K562 (cell line): Measurements from ENCODE around the gene NADSYN1. TPM values are rescaled to one million over a fixed set of nuclear protein-coding genes. Genes with fewer than 3 reads are reported as not detected.

Experiments
- ATAC-seq: fragments of 200-7000 bp; cut with Tn5 transposase; 3 replicates; pipeline ENCODE4 v1.9.1; 2020; ENCODE audit warnings: moderate library complexity
- BruUV-seq: library from RNA; stranded (reverse); fragments of 400-500 nt; replicated peaks from 2 replicates; lab custom pipeline; 2021; lab: Mats Ljungman, UMichigan
- CTCF ChIA-PET: fragments of 300-600 bp; formaldehyde crosslinking; extraction: SDS; loops from one replicate; lab custom pipeline; 2021; ENCODE audit warnings: low intra/inter-chr PET ratio; lab: Yijun Ruan, JAX
- POLR2A ChIA-PET: fragments of 300-600, 350-650 bp; sonication (Branson Sonifier 250); formaldehyde crosslinking; extraction: SDS; loops from one replicate; lab custom pipeline; 2021; ENCODE audit warnings: antibody characterized with exemption, inconsistent platforms; lab: Yijun Ruan, JAX
- DNase-seq, 4 experiments: peaks; one replicate each; pipeline versions ENCODE4 v3.0.0 to v3.0.0-alpha.2; 2011 to 2018; ENCODE audit warnings: low spot score in 3 of 4, mixed read lengths in 3 of 4; ENCODE audit errors: extremely low read depth in 1 of 4
- FAIRE-seq: peaks from 2 replicates; lab custom pipeline; 2011; peaks lifted over from hg19 to GRCh38; lab: Jason Lieb, UNC
- H2AFZ ChIP-seq: 2 replicates; pipeline ENCODE4 v1.6.0; 2011; ENCODE audit warnings: low read depth, low read length, control low read depth, inconsistent platforms
- H3K27ac ChIP-seq: fragments of 200-600 bp; 3 replicates; pipeline ENCODE4 v1.8.0; 2011; ENCODE audit warnings: low read depth, mild to moderate bottlenecking, control low read depth, inconsistent platforms, low read length, moderate library complexity, mixed read lengths; ENCODE audit errors: extremely low read depth
- H3K27me3 ChIP-seq, 2 experiments: fragments of 300-600 bp in 1 of 2; 2 replicates in 1 of 2; 3 replicates in 1 of 2; pipeline versions ENCODE4 v1.6.0 to v1.8.0; 2011; ENCODE audit warnings: inconsistent platforms in 2 of 2, low read length in 2 of 2, mild to moderate bottlenecking in 1 of 2, mixed read lengths in 1 of 2, moderate library complexity in 1 of 2; ENCODE audit not compliant: control insufficient read depth in 2 of 2, insufficient read depth in 2 of 2
- H3K36me3 ChIP-seq: fragments of 300-600 bp; 3 replicates; pipeline ENCODE4 v1.8.0; 2011; ENCODE audit warnings: mild to moderate bottlenecking, low read length, inconsistent platforms; ENCODE audit not compliant: control insufficient read depth, insufficient read depth
- H3K4me1 ChIP-seq, 2 experiments: fragments of 200-600 bp in 1 of 2; replicated peaks in 1 of 2; 2 replicates in 1 of 2; 3 replicates in 1 of 2; pipeline versions ENCODE4 v1.5.1 to v1.8.0; 2011; ENCODE audit warnings: inconsistent platforms in 2 of 2, low read length in 2 of 2, mild to moderate bottlenecking in 1 of 2, mixed read lengths in 1 of 2, moderate library complexity in 1 of 2; ENCODE audit not compliant: control insufficient read depth in 2 of 2, insufficient read depth in 2 of 2
- H3K4me2 ChIP-seq: 2 replicates; pipeline ENCODE4 v1.6.1; 2011; ENCODE audit warnings: low read length, control low read depth, inconsistent platforms, mixed read lengths; ENCODE audit not compliant: insufficient read depth
- H3K4me3 ChIP-seq: fragments of 200-600 bp; sonication (generic), shearing (Covaris generic); 2 replicates; pipeline ENCODE4 v1.5.1; 2016; ENCODE audit warnings: control low read depth, inconsistent platforms
- H3K79me2 ChIP-seq: fragments of 200-600 bp; 3 replicates; pipeline ENCODE4 v1.8.0; 2011; ENCODE audit warnings: low read length, inconsistent platforms; ENCODE audit not compliant: control insufficient read depth, insufficient read depth
- H3K9ac ChIP-seq, 2 experiments: 2 replicates each; pipeline versions ENCODE4 v1.6.0 to v1.6.1; 2011; ENCODE audit warnings: low read depth in 2 of 2, low read length in 2 of 2, control low read depth in 1 of 2, inconsistent platforms in 1 of 2, mild to moderate bottlenecking in 1 of 2, mixed read lengths in 1 of 2; ENCODE audit not compliant: insufficient read depth in 1 of 2
- H3K9me1 ChIP-seq: one replicate; pipeline ENCODE4 v1.6.0; 2011; ENCODE audit warnings: inconsistent platforms, mild to moderate bottlenecking, low read length, moderate library complexity; ENCODE audit not compliant: control insufficient read depth, insufficient read depth
- H3K9me3 ChIP-seq: replicated peaks from 2 replicates; pipeline ENCODE4 v1.5.1; 2011; ENCODE audit warnings: low read depth, low read length, inconsistent platforms; ENCODE audit not compliant: control insufficient read depth, insufficient read depth
- H4K20me1 ChIP-seq: replicated peaks from 2 replicates; pipeline ENCODE4 v1.6.1; 2011; ENCODE audit warnings: low read length, inconsistent platforms, mixed read lengths; ENCODE audit not compliant: control insufficient read depth, insufficient read depth
- MTA3 ChIP-seq: fragments of 450-650 bp; formaldehyde crosslinking; IDR thresholded peaks from 2 replicates; pipeline ENCODE4 v1.6.1; 2017; ENCODE audit warnings: mild to moderate bottlenecking, borderline replicate concordance
- TRIM24 ChIP-seq, 2 experiments: fragments of 450-650 bp; IDR thresholded peaks; 2 replicates each; pipeline ENCODE4 v1.6.1; 2016
- ZFX ChIP-seq: sonication (generic); formaldehyde crosslinking; IDR thresholded peaks from 2 replicates; pipeline ENCODE4 v1.8.0; 2022; ENCODE audit warnings: mild to moderate bottlenecking, missing genetic modification reagents, moderate library complexity
- ZNF263 ChIP-seq: sonication (generic); formaldehyde crosslinking; IDR thresholded peaks from 2 replicates; pipeline ENCODE4 v1.8.0; 2022; ENCODE audit warnings: mild to moderate bottlenecking, missing genetic modification reagents, borderline replicate concordance
- ZNF586 ChIP-seq: fragments of 450-650 bp; formaldehyde crosslinking; conservative IDR thresholded peaks from 2 replicates; pipeline ENCODE4 v1.4.0; 2020; ENCODE audit warnings: mild to moderate bottlenecking, moderate library complexity
- WGBS: fragments of 100-300 bp; shearing (Covaris generic); methylation state at CpG from one replicate; pipeline ENCODE4 v1.1.6; 2016; ENCODE audit warnings: low coverage, mixed read lengths; ENCODE audit not compliant: insufficient coverage; ENCODE audit errors: missing lambda C conversion rate; 5-methylcytosine and 5-hydroxymethylcytosine counted together
- in situ Hi-C: fragments of 300-500 bp; cut with MboI; formaldehyde crosslinking; loops from 4 replicates; pipeline ENCODE4 v1.15.0; 2018; ENCODE audit warnings: inconsistent platforms, mixed read lengths
- intact Hi-C: fragments of 100-400 bp; cut with micrococcal nuclease; formaldehyde crosslinking; loops from 2 replicates; pipeline ENCODE4 v1.14.2; 2022
- polyA plus RNA-seq, 8 experiments: library from polyadenylated mRNA; depleted of rRNA in 4 of 8; stranded (reverse) in 5 of 8; unstranded in 3 of 8; fragments of >200 nt; fragmentation: Nextera tagmentation in 2 of 8; fragmentation: Illumina TruSeq in 1 of 8; extraction: Ambion mirVana in 2 of 8; extraction: Trizol in 1 of 8; gene quantifications; 2 replicates each; pipeline versions ENCODE4 v1.2.1 to v1.2.3, GENCODE V29; 2011 to 2014; ENCODE audit warnings: inconsistent platforms in 1 of 8, missing spikeins in 1 of 8
- total RNA-seq, 7 experiments: library from RNA; depleted of rRNA in 6 of 7; stranded (reverse); fragments of >200 nt in 6 of 7; fragmentation: Illumina TruSeq in 2 of 7; extraction: Trizol in 2 of 7; gene quantifications; 2 replicates each; pipeline versions ENCODE4 v1.2.1 to v1.2.3, GENCODE V29; 2011 to 2021; ENCODE audit warnings: low replicate concordance in 1 of 7
- TF ChIP-seq, protein P1 (sequence below): fragments of 450-650 bp; IDR thresholded peaks from 2 replicates; pipeline ENCODE4 v1.6.1; 2014; ENCODE audit warnings: low read depth, mild to moderate bottlenecking, moderate library complexity, borderline replicate concordance

The NADSYN1 gene
- total and polyA plus RNA-seq, 9 of the 15 experiments (the other 6 are each of a cell fraction or from before 2014, with no cell fraction given), result 12.7 to 57.3 (median 42.1) TPM

DNA sequence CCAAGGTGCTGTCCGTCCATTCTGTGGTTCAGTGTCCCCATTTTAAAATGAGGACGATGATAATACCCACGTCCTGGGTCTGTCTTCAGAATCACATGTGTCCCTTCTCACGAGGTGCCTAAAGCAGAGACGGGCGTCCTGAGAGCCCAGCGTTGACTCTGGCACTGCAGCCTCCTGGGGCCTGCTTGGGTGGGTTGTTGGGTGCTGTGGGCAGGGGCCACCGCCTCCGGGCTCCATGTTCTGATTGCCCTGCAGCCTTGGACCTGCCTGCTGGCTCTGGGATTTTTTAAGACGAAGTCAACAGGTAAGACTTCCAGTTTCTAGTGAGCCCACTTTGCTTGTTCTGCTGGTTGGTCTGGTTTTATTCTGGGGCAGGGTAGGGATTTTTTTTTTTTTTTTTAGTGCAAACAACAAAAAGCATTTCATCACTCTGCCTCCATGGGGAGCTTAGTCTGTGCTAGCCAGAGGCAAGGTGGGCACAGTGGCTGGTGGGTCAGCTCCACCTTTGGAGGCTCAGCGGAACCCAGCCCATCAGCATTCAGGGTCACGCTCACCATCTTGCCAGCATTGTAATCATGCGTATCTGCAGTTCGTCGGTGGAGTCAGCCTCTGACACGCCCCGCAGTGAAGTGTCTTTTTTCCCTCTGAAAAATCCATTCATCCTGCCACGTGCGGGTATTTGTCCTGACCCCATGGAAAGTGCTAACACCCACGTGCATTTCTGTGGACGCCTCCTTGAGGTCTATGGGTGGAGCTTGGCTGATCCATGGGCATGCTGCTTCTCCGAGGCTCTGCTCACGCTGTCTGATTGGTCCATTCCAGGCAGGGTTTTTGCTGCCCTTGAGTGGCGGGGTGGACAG lies 28.3 kb downstream of the NADSYN1 start:
- no peak for DNase-seq
- WGBS, result 90% methylated on average over 24 of the region's 24 CpGs
- Histone ChIP-seq H3K4me3 (no peak overlapping the region), H2AFZ (no peak overlapping the region), H3K4me1 (peaks cover 0 to 15% of the 10 kb centered on the region in 2 experiments; a peak in 3 of 5 replicates), H3K27me3 (no peaks in the 10 kb centered on the region), H4K20me1 (no peaks in the 10 kb centered on the region), H3K4me2 (no peak overlapping the region), H3K79me2 (no peaks in the 10 kb centered on the region), H3K9ac (no peak overlapping the region; a peak in 1 of 4 replicates), H3K9me3 (no peaks in the 10 kb centered on the region), H3K9me1 (no peaks in the 10 kb centered on the region), H3K36me3 (peaks cover 75% of the 10 kb centered on the region; the same call in 2 of the 3 replicates), H3K27ac (no peak overlapping the region)
- no peak for TF ChIP-seq TRIM24 (IDR thresholded peaks at IDR 0.05)
- no peak for TF ChIP-seq ZNF263 (CRISPR knock-in tag)
- TF ChIP-seq MTA3, result no peak
- TF ChIP-seq, protein P1, sequence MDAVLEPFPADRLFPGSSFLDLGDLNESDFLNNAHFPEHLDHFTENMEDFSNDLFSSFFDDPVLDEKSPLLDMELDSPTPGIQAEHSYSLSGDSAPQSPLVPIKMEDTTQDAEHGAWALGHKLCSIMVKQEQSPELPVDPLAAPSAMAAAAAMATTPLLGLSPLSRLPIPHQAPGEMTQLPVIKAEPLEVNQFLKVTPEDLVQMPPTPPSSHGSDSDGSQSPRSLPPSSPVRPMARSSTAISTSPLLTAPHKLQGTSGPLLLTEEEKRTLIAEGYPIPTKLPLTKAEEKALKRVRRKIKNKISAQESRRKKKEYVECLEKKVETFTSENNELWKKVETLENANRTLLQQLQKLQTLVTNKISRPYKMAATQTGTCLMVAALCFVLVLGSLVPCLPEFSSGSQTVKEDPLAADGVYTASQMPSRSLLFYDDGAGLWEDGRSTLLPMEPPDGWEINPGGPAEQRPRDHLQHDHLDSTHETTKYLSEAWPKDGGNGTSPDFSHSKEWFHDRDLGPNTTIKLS, result no peak
- TF ChIP-seq ZFX (CRISPR knock-in tag), result no peak
- TF ChIP-seq ZNF586 (CRISPR knock-in tag), result no peak
- ChIA-PET CTCF (no interaction called here), POLR2A (no interaction called here)
- intact Hi-C loops (no loop called here), in situ Hi-C loops (no loop called here)
- no peak for ATAC-seq
- BruUV-seq, result no TSS peak
- no peak for FAIRE-seq
